Esophagus muscularis mucosa (tissue), 3 donors: ENCODE results near the gene MBTPS1.

ENCODE experiments used
- CTCF ChIP-seq, 3 experiments: fragments of 200-600 bp in 2 of 3; fragments of 450-650 bp in 1 of 3; sonication (generic) in 2 of 3; IDR thresholded peaks; one replicate each; pipeline ENCODE4 v1.5.1; 2017 to 2019; ENCODE audit warnings: antibody characterized with exemption in 3 of 3, mild to moderate bottlenecking in 2 of 3, moderate library complexity in 1 of 3
- POLR2A ChIP-seq: fragments of 450-650 bp; IDR thresholded peaks from one replicate; pipeline ENCODE4 v1.6.1; 2017; ENCODE audit warnings: antibody characterized with exemption, moderate library complexity, mild to moderate bottlenecking, low read depth

- no peak for TF ChIP-seq CTCF (IDR thresholded peaks at IDR 0.05)
- no peak for TF ChIP-seq POLR2A
Observed at GRCh38 chr16:84105948-84106740, 10.6 kb downstream of the MBTPS1 start.
